ENCODE measurements around the gene DHFR2. TPM values are rescaled to one million over a fixed set of nuclear protein-coding genes. Genes with fewer than 3 reads are reported as not detected.

DHFR2 gene
- 4.3 and 4.4 TPM in 2 replicates for total RNA-seq

GRCh38 chr3:94062513-94063404 is at the start of gene DHFR2, which contains the start of gene NSUN3:
TSS of gene DHFR2 (minus strand) at chr3:94062916. CDS start at chr3:94061511, 1,405 bp downstream.
TSS of gene NSUN3 (plus strand) at chr3:94063061. CDS start at chr3:94063127, 66 bp downstream.

GRCh38 chr3:94028093-94028837 is 34.5 kb downstream of the DHFR2 start, which contains the start of gene STX19:
TSS of gene STX19 (minus strand) at chr3:94028597. CDS start at chr3:94015269, 13,328 bp downstream.

Other genes with a start within 250 kb of the DHFR2 start
- 18.4 and 72.8 TPM in 2 replicates for gene PROS1, start 89.0 kb downstream of the DHFR2 start, total RNA-seq
- gene ARL13B, start 82.8 kb downstream of the DHFR2 start, total RNA-seq: 7.1 and 9.5 TPM in 2 replicates
- gene STX19, start 34.3 kb downstream of the DHFR2 start, total RNA-seq: 0.07 and 0.10 TPM in 2 replicates
- 19.5 and 22.0 TPM in 2 replicates for gene NSUN3, start 145 bp upstream of the DHFR2 start, total RNA-seq